Activated CD4-positive, alpha-beta memory T cell treated with anti-CD3 and anti-CD28 coated beads for 36 hours (primary cell): ENCODE measurements around the gene PNPLA2. TPM values are rescaled to one million over a fixed set of nuclear protein-coding genes. Genes with fewer than 3 reads are reported as not detected.
A peak's percentile ranks its signal among the peaks of the same experiment; 100 is the strongest.

Experiments used
- CTCF ChIA-PET: fragments of 350-600 bp; sonication (Branson Sonifier 250); formaldehyde crosslinking; loops from one replicate; lab custom pipeline; 2021; ENCODE audit warnings: antibody characterized with exemption, inconsistent platforms; lab: Charles Lee
- POLR2A ChIA-PET: fragments of 350-600 bp; sonication (Branson Sonifier 250); formaldehyde crosslinking; loops from one replicate; lab custom pipeline; 2021; ENCODE audit warnings: antibody characterized with exemption; lab: Charles Lee
- DNase-seq: peaks from one replicate; pipeline ENCODE4 v3.0.0-alpha.2; 2020
- H3K27ac Mint-ChIP-seq: one replicate; pipeline ENCODE4 v1.8.0; 2021; ENCODE audit warnings: mixed read lengths
- H3K27me3 Mint-ChIP-seq: one replicate; pipeline ENCODE4 v1.8.0; 2021; ENCODE audit warnings: mixed read lengths
- H3K36me3 Mint-ChIP-seq: one replicate; pipeline ENCODE4 v1.8.0; 2021; ENCODE audit warnings: mixed read lengths
- H3K4me1 Mint-ChIP-seq: one replicate; pipeline ENCODE4 v1.8.0; 2021; ENCODE audit warnings: low read depth, mixed read lengths
- H3K4me3 Mint-ChIP-seq: one replicate; pipeline ENCODE4 v1.8.0; 2021; ENCODE audit warnings: mild to moderate bottlenecking, mixed read lengths
- H3K9me3 Mint-ChIP-seq: one replicate; pipeline ENCODE4 v1.8.0; 2021; ENCODE audit warnings: mixed read lengths
- intact Hi-C: fragments of 100-400 bp; cut with micrococcal nuclease; formaldehyde crosslinking; loops from one replicate; pipeline ENCODE4 v1.15.1; 2023
- total RNA-seq, 2 experiments: library from RNA; stranded (reverse); gene quantifications; one replicate each; pipeline ENCODE4 v1.2.3, GENCODE V29; 2021

PNPLA2 gene
- total RNA-seq, 2 experiments from 2014 or later, result 33.2 to 35.0 TPM

DNA sequence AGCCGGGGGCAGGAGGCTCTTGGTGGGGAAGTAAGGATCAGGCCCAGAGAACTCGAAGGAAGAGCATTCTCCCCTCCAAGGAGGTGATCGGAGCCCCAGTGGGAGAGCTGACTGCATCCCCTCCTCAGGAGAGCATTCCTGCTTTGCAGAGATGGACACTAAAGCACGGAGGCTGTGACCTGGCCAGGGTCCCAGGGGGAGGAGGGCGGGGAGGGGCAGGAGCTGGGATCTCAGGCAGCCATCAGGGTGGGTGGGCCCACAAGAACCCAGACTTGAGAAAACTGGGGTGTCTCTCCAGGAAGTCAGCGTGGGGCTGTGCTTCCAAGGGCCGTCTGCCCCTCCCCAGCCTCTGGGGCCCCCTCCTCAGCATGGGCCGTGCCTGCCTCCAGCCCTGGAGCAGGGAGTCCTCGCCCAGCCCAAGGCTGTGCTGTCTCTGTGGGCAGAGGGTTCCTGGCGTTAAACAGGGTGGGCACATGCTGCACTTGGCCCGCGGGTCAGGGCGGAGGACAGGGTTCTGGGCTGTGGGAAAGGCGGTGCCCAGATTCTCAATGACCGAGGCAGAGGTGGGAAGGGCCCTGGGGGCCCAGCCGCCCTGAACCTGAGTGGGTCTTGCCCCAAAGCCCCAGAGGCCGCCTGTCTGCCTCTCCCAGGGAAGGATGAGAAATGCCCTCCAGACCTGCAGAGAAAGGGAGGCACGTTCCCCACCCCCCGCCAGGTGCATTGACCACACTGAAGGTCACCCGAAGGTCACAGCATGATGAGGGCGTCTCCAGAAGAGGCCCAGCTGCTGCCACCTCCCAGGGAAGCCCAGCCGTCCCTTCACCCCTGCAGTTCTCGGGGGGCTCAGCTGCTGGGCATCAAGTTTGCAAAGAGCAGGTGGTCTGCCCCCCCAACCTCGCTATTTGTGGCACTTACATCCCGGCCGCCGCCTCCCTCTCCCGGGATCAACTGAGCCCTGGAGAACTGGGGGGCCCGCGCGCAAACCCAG lies 29.5 kb upstream of the PNPLA2 start:
- H3K36me3 Mint-ChIP-seq, result peaks cover 12% of the 10 kb centered on the region
- H3K27ac Mint-ChIP-seq, result no peak overlapping the region
- intact Hi-C loops, result no loop called here
- no peaks in the 10 kb centered on the region for H3K9me3 Mint-ChIP-seq
- no peaks in the 10 kb centered on the region for H3K4me1 Mint-ChIP-seq
- peak overlapping the region; percentile 46 for H3K4me3 Mint-ChIP-seq
- H3K27me3 Mint-ChIP-seq, result no peaks in the 10 kb centered on the region
- no peak for DNase-seq
- ChIA-PET POLR2A (interaction anchor here (0.9 to 1.4 kb wide), 4 partner anchors 11 to 41 kb away, joined by 3 to 5 read pairs (median 4); partner anchors contain the start of gene GATD1), CTCF (interaction anchor here (1.0 kb wide), 1 partner anchor 20 kb away, joined by 3 read pairs; no protein-coding TSS in a partner anchor)

DNA sequence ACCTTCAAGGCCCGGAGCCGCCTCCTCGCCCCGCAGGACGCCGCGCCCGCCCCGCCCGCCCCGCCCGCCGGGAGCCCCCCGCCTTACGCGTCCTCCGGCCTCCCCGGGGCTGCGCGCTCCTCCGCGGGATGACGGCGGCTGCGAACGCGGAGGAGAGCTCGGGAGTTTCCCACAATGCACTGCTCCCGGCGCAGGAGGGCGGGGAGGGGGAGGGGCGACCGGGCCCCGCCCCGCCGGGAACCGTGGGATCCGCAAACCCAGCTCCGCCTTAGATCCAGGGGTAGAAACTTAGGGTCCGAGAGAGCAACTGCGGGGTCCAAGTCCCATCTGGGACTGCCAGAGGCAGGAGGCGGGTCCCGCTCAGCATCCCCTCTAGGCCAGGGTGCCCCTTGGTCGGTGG lies 28.8 kb upstream of the PNPLA2 start, which contains the start of gene CEND1:
CEND1 (minus strand) TSS at position 148 of the 400 bp plus-strand sequence. CDS start 1,514 bp downstream, outside the sequence.
- Mint-ChIP-seq H3K27me3 (no peaks in the 10 kb centered on the region), H3K36me3 (peaks cover 15% of the 10 kb centered on the region), H3K27ac (no peak within 1 kb of the TSS), H3K9me3 (no peaks in the 10 kb centered on the region), H3K4me1 (peaks cover 2% of the 10 kb centered on the region), H3K4me3 (peak within 1 kb of the TSS; percentile 46)
- POLR2A ChIA-PET, result interaction anchor here (0.9 to 1.4 kb wide), 5 partner anchors 12 to 41 kb away, joined by 3 to 5 read pairs (median 4); partner anchors contain the start of gene GATD1
- peak; percentile 67 for DNase-seq
- intact Hi-C loops, result loop anchor here (10.0 kb wide), 1 partner anchor 375 kb away; the partner anchor contains the start of gene SIGIRR
- CTCF ChIA-PET, result no interaction called here

- H3K27ac Mint-ChIP-seq, result no peak overlapping the region
- peaks cover 8% of the 10 kb centered on the region for H3K4me1 Mint-ChIP-seq
- peaks cover 15% of the 10 kb centered on the region for H3K36me3 Mint-ChIP-seq
- no peaks in the 10 kb centered on the region for H3K27me3 Mint-ChIP-seq
- DNase-seq, result no peak
- intact Hi-C loops, result loop anchor here (10.0 kb wide), 1 partner anchor 376 kb away; the partner anchor contains the start of gene SIGIRR
- H3K9me3 Mint-ChIP-seq, result no peaks in the 10 kb centered on the region
- CTCF ChIA-PET, result no interaction called here
- POLR2A ChIA-PET, result interaction anchor here (1.2 to 1.4 kb wide), 2 partner anchors 15 to 42 kb away, joined by 3 to 4 read pairs; no protein-coding TSS in a partner anchor
- H3K4me3 Mint-ChIP-seq, result no peak overlapping the region
These were observed 27.8 kb upstream of the PNPLA2 start for GRCh38 chr11:790721-791564.

DNA sequence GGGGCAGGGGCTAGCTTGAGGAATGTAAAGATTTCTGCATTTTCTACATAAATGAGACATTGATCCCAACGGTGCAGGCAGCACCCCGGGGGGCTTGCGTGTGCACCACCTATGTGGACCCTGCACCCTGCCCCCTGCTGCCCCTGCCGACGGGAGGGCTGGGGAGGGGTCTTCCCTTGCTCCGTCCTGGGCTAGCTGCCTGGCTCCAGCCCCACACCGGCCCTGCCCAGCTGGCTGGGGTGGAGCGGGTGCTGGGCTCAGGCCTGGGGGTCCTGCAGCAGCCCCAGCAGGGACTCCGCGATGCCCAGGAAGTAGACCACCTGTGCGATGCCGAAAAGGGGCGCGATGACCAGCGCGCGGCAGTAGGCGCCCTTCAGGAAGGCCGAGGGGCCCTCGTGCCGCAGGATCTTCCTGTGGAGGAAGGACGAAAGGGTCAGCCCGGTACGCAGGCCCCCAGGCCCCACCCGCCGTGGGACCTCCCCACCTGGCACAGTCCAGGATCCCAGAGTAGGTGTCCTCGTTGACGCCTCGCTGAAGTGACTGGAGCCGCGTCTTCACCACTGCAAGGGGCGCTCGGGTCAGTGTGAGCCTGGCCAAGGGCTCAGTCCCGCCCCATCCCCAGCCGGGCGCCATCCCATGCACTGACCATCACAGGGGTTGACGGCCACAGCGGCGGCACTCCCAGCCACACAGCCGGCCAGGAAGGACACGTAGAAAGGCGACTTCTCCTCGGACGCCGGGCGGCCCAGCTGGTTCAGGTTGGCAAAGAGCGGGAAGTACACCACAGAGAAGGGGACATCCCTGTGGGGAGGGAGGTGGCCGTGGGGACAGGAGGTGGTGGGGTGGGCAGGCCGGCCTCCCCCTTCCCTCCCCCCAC lies 26.8 kb upstream of the PNPLA2 start:
- ChIA-PET CTCF (no interaction called here), POLR2A (no interaction called here)
- no peaks in the 10 kb centered on the region for H3K27me3 Mint-ChIP-seq
- peaks cover 14% of the 10 kb centered on the region for H3K4me1 Mint-ChIP-seq
- H3K4me3 Mint-ChIP-seq, result no peak overlapping the region
- peaks cover 15% of the 10 kb centered on the region for H3K36me3 Mint-ChIP-seq
- no peaks in the 10 kb centered on the region for H3K9me3 Mint-ChIP-seq
- no peak for DNase-seq
- H3K27ac Mint-ChIP-seq, result no peak overlapping the region
- intact Hi-C loops, result loop anchor here (10.0 kb wide), 1 partner anchor 377 kb away; the partner anchor contains the start of gene SIGIRR

DNA sequence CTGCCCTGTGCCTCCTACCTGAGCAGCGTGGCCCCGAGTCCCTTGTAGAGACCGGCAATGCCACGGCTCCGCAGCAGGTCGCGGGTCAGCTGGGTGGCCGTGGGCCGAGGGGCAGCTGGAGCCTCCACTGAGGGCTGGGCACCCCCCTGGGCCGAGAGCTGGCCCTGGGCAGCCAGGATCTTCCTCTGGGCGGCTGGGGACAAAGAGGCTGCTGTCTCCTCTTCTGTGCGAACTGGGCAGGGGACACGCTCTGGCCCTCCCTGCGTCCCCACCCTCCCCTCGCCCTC lies 26.2 kb upstream of the PNPLA2 start:
- Mint-ChIP-seq H3K27me3 (no peaks in the 10 kb centered on the region), H3K9me3 (no peaks in the 10 kb centered on the region), H3K4me3 (no peak overlapping the region), H3K4me1 (peaks cover 15% of the 10 kb centered on the region), H3K36me3 (peaks cover 15% of the 10 kb centered on the region), H3K27ac (no peak overlapping the region)
- intact Hi-C loops, result loop anchor here (10.0 kb wide), 1 partner anchor 378 kb away; the partner anchor contains the start of gene SIGIRR
- ChIA-PET POLR2A (no interaction called here), CTCF (no interaction called here)
- no peak for DNase-seq

DNA sequence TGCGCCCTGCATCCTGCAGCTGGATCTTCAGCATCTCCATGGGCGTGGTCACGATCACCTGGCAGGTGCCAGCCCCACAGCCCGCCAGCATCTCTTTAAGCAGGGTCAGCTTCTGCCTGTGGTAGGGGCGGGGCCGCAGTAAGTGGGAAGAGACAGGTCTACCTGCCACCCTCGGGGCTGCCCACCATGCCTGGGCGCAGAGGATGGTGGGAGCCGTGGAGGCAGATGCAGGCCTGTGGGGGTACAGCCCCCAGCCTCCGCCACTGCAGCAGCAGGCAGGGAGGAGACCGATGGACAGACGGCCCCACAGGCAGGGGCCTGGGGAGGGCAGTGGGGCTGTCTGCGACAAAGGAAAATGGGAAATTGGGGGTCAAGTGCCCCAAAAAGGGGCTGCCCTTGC lies 25.8 kb upstream of the PNPLA2 start:
- no peak overlapping the region for H3K27ac Mint-ChIP-seq
- H3K27me3 Mint-ChIP-seq, result no peaks in the 10 kb centered on the region
- CTCF ChIA-PET, result interaction anchor here (0.6 kb wide), 1 partner anchor 1364 kb away, joined by 5 read pairs; no protein-coding TSS in a partner anchor
- POLR2A ChIA-PET, result no interaction called here
- DNase-seq, result no peak
- no peak overlapping the region for H3K4me3 Mint-ChIP-seq
- H3K9me3 Mint-ChIP-seq, result no peaks in the 10 kb centered on the region
- intact Hi-C loops, result loop anchor here (10.0 kb wide), 1 partner anchor 378 kb away; the partner anchor contains the start of gene SIGIRR
- peaks cover 15% of the 10 kb centered on the region for H3K36me3 Mint-ChIP-seq
- peaks cover 15% of the 10 kb centered on the region for H3K4me1 Mint-ChIP-seq

DNA sequence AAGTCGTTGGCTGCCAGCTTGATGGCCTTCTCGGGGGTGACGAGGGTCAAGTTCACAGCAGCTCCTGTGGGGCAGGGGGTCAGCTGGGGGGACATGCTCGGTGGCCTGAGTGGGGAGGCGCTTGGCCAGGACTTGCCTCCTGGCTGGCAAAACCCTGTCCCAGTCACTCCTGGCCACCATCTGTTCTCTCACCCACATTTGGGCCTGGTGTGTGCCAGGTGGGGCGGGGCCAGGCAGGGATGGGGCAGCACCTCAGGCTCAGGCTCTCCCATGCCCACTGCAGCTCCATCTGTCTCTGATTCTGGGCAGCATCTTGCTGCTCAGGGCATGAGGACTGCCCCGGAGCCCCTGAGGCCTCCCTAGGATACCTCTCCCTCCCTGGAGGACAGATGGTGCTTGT lies 25.2 kb upstream of the PNPLA2 start:
- no peak for DNase-seq
- ChIA-PET CTCF (interaction anchor here (0.6 kb wide), 1 partner anchor 1363 kb away, joined by 5 read pairs; no protein-coding TSS in a partner anchor), POLR2A (no interaction called here)
- H3K4me3 Mint-ChIP-seq, result no peak overlapping the region
- no peaks in the 10 kb centered on the region for H3K27me3 Mint-ChIP-seq
- H3K36me3 Mint-ChIP-seq, result peaks cover 15% of the 10 kb centered on the region
- intact Hi-C loops, result loop anchor here (10.0 kb wide), 1 partner anchor 379 kb away; the partner anchor contains the start of gene SIGIRR
- no peak overlapping the region for H3K27ac Mint-ChIP-seq
- H3K4me1 Mint-ChIP-seq, result peaks cover 15% of the 10 kb centered on the region
- H3K9me3 Mint-ChIP-seq, result no peaks in the 10 kb centered on the region

DNA sequence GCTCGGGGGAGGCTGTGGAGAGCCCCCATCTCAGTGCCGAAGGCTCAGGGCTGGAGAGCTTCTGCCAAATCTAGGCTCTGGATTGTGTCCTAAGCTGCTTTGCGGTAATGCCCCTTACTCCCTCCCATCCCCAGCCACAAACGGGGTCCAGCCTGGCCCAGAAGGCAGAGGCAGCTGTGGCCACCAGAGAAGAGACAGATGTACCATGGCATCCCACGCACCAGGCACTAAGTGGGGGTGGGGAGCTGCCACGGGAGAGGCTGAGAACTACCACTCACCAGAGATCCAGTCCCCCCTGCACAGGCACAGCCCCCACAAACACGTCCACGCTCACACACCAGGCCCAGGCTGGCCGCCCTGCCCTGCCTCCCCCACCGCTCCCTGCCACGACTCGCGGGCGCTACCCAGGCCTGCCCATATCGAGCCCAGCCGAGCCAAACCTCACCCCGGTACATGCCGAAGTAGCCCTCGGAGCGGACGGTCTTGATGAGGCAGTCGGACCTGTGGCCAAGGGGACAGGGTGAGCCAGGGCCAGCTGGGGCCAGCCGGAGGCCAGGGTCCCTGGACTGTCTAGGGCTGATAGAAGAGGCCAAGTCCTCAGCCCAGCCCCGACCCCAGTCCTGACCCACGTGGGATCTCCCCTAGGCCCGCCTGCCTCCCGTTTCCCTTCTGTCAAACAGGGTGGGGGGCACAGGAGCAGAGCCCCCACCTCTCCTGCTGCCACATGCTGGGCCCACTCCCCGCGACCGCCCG lies 24.5 kb upstream of the PNPLA2 start:
- ChIA-PET CTCF (no interaction called here), POLR2A (no interaction called here)
- H3K4me3 Mint-ChIP-seq, result no peak overlapping the region
- peaks cover 15% of the 10 kb centered on the region for H3K4me1 Mint-ChIP-seq
- intact Hi-C loops, result loop anchor here (10.0 kb wide), 1 partner anchor 379 kb away; the partner anchor contains the start of gene SIGIRR
- no peaks in the 10 kb centered on the region for H3K9me3 Mint-ChIP-seq
- no peak for DNase-seq
- peaks cover 15% of the 10 kb centered on the region for H3K36me3 Mint-ChIP-seq
- H3K27ac Mint-ChIP-seq, result no peak overlapping the region
- no peaks in the 10 kb centered on the region for H3K27me3 Mint-ChIP-seq

DNA sequence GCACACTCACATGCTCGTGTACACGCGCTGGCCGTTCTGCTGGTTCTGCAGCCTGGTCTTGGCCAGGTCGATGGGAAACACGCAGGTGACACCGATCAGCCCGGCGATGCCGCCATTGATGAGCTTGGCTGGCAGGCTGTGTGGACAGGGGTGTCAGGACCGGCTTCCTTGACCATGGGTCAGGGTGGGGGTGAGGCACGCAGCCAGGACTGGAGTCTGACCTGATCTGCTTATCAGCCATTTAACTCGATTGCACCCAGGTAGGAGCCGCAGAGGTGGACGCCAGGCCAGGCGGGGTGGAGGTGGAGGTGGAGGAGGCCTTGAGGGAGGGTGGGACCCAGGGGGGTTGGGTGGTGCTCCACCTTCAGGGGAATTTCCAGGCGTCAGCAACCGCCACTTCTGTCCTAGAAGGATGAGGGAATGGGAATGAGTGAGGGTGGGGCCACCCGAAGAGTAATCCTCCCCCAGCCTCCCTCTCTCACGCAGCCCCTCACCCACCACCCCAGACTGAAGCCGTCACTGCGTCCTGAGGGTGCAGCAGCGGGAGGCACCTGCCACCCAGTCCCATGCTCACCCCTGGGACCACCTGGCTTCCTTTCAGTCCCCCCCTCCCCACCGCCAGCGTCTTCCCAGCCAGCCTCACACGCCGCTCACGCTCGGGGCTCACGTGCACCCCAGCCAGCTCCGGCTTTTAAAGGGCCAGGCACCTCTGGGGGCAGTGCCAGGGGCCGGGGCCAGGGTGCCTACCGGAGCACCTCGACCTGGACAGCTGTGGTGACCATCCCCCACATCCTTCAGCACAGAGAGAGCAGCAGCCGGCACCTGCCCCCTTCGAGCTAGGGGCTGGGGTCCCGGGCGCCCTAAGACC lies 23.7 kb upstream of the PNPLA2 start:
- Mint-ChIP-seq H3K4me1 (peaks cover 15% of the 10 kb centered on the region), H3K27me3 (no peaks in the 10 kb centered on the region), H3K4me3 (peak overlapping the region; percentile 81), H3K9me3 (no peaks in the 10 kb centered on the region), H3K27ac (no peak overlapping the region), H3K36me3 (peaks cover 15% of the 10 kb centered on the region)
- DNase-seq, result no peak
- CTCF ChIA-PET, result interaction anchor here (1.2 kb wide), 1 partner anchor 10 kb away, joined by 6 read pairs; the partner anchor contains the start of gene PIDD1
- POLR2A ChIA-PET, result interaction anchor here (1.1 to 2.5 kb wide), 5 partner anchors 11 to 179 kb away, joined by 4 to 14 read pairs (median 6); partner anchors contain the start of genes IRF7, PIDD1 and RPLP2
- intact Hi-C loops, result loop anchor here (5.0 to 10.0 kb wide), 3 partner anchors 178 to 380 kb away; partner anchors contain the start of genes IRF7 and SIGIRR
